HUES64 (cell line): ENCODE measurements around the gene NRROS.

ENCODE experiments used
- H3K27ac ChIP-seq: 2 replicates; pipeline ENCODE4 v1.7.0; 2013; ENCODE audit warnings: low read depth, low read length, inconsistent platforms
- H3K27me3 ChIP-seq: 2 replicates; pipeline ENCODE4 v1.6.1; 2013; ENCODE audit warnings: mild to moderate bottlenecking, low read length; ENCODE audit not compliant: insufficient read depth
- H3K36me3 ChIP-seq: 2 replicates; pipeline ENCODE4 v1.6.1; 2013; ENCODE audit warnings: mild to moderate bottlenecking, low read length; ENCODE audit not compliant: insufficient read depth
- H3K4me1 ChIP-seq: 2 replicates; pipeline ENCODE4 v1.6.1; 2013; ENCODE audit warnings: mild to moderate bottlenecking, low read length, moderate library complexity; ENCODE audit not compliant: insufficient read depth
- H3K4me3 ChIP-seq: 2 replicates; pipeline ENCODE4 v1.5.1; 2013; ENCODE audit warnings: mild to moderate bottlenecking, low read length, moderate library complexity
- H3K9ac ChIP-seq: 2 replicates; pipeline ENCODE4 v1.6.1; 2013; ENCODE audit warnings: mild to moderate bottlenecking, low read depth, low read length
- H3K9me3 ChIP-seq: 2 replicates; pipeline ENCODE4 v1.6.1; 2013; ENCODE audit warnings: low read depth, low read length; ENCODE audit not compliant: insufficient read depth
- WGBS: fragments of 150-250, 120-280 bp; methylation state at CpG from one replicate; pipeline ENCODE4 v1.1.7; 2013; ENCODE audit warnings: missing lambda C conversion rate; 5-methylcytosine and 5-hydroxymethylcytosine counted together

The NRROS gene

GRCh38 chr3:196662711-196663571, 23.4 kb downstream of the NRROS start:
- WGBS = 82% methylated on average over 13 of the region's 15 CpGs
- no peak overlapping the region for H3K4me3 ChIP-seq
- no peaks in the 10 kb centered on the region for H3K27me3 ChIP-seq
- H3K9me3 ChIP-seq = no peaks in the 10 kb centered on the region
- H3K9ac ChIP-seq = no peak overlapping the region
- H3K4me1 ChIP-seq = peaks cover 7% of the 10 kb centered on the region
- no peaks in the 10 kb centered on the region for H3K36me3 ChIP-seq
- H3K27ac ChIP-seq = no peak overlapping the region

- no peak overlapping the region; the same call in 1 of the 2 replicates for H3K4me3 ChIP-seq
- H3K9ac ChIP-seq = peak overlapping the region; percentile 2
- peak overlapping the region; percentile 54; the same call in 1 of the 2 replicates for H3K27ac ChIP-seq
- WGBS = 26% methylated on average over 22 of the region's 23 CpGs
- no peaks in the 10 kb centered on the region for H3K27me3 ChIP-seq
- H3K9me3 ChIP-seq = no peaks in the 10 kb centered on the region
- H3K4me1 ChIP-seq = peaks cover 7% of the 10 kb centered on the region
- H3K36me3 ChIP-seq = no peaks in the 10 kb centered on the region
Observed at GRCh38 chr3:196666001-196666867, 26.7 kb downstream of the NRROS start.

DNA sequence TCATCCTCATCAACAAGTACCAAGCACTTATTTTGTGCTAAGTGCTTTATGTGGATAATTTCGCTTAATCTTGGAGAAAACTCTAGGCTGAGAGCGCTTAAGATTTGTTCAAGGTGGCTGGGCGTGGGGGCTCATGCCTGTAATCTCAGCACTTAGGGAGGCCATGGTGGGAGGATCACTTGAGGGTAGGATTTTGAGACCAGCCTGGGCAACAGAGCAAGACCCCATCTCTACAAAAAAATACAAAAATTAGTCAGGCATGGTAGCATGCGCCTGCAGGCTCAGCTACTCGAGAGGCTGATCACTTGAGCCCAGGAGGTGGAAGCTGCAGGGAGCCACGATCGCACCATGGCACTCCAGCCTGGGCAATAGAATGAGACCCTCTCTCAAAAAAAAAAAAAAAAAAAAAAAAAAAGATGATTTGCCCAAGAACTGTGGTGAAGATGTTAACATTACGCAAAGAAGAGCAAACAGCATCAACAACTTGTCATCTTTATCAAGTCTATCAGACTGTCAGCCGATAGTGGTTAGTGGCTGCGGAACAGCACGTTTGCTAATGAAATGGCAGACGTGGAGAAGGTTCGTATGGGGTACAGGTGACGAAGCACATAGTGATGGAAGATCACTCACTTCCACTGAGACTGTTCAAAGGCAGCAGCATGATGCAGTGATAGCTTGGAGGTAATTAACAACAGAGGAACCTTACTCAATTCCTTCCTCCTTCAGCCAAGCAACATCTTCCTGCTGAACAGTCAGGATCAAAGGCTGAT, 27.7 kb downstream of the NRROS start:
- no peak overlapping the region for H3K4me3 ChIP-seq
- H3K27me3 ChIP-seq = no peaks in the 10 kb centered on the region
- H3K4me1 ChIP-seq = peaks cover 7% of the 10 kb centered on the region
- no peak overlapping the region for H3K27ac ChIP-seq
- H3K36me3 ChIP-seq = no peaks in the 10 kb centered on the region
- no peak overlapping the region for H3K9ac ChIP-seq
- H3K9me3 ChIP-seq = no peaks in the 10 kb centered on the region
- WGBS = 93% methylated on average over 14 of the region's 14 CpGs

GRCh38 chr3:196670339-196670738, 30.8 kb downstream of the NRROS start:
- Histone ChIP-seq H3K9ac (no peak overlapping the region), H3K4me3 (no peak overlapping the region), H3K36me3 (no peaks in the 10 kb centered on the region), H3K27ac (no peak overlapping the region), H3K9me3 (no peaks in the 10 kb centered on the region), H3K27me3 (no peaks in the 10 kb centered on the region), H3K4me1 (peaks cover 7% of the 10 kb centered on the region)
- WGBS = 73% methylated on average over 6 of the region's 6 CpGs

DNA sequence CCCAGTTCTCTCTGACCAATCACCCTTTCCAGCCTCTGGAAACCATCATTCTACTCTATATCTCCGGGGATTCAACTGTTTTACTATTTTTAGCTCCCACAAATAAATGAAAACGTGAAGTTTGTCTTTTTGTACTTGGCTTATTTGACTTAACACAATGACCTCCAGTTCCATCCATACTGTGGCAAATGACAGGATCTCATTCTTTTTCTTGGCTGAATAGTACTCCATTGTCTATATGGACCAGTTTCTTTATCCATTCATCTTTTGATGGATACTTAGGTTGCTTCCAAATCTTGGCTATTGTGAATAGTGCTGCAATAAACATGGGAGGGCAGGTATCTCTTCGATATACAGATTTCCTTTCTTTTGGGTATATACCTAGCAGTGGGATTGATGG, 34.1 kb downstream of the NRROS start:
- Histone ChIP-seq H3K36me3 (no peaks in the 10 kb centered on the region), H3K27me3 (no peaks in the 10 kb centered on the region), H3K9me3 (no peaks in the 10 kb centered on the region), H3K4me1 (peaks cover 11% of the 10 kb centered on the region; the same call in 1 of the 2 replicates), H3K9ac (no peak overlapping the region), H3K27ac (no peak overlapping the region), H3K4me3 (no peak overlapping the region)
- WGBS = 96% methylated on average over 3 of the region's 3 CpGs

DNA sequence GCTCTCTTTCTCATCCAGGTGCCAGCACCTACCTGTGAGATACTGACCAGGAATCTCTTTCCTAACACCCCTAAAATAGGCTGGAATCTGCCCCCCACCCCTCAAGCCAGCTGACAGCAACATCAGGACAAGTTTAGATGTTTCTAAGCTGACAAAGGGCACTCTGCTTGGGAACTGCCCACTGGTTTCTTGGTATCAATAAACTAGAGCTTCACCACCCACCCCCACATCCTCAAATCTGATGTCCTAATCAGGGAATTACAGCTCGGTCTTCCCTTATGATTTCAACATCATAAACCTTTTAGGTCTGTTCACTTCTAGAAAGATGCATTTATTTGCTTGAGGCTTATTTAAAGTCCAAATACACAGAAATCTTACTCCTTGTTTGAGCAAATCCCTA, 37.9 kb downstream of the NRROS start:
- no peak overlapping the region for H3K4me3 ChIP-seq
- H3K27me3 ChIP-seq = no peaks in the 10 kb centered on the region
- no peak overlapping the region for H3K27ac ChIP-seq
- H3K4me1 ChIP-seq = peaks cover 11% of the 10 kb centered on the region; the same call in 1 of the 2 replicates
- no peaks in the 10 kb centered on the region for H3K36me3 ChIP-seq
- no peak overlapping the region for H3K9ac ChIP-seq
- 87% methylated on average over 1 of the region's 1 CpG for WGBS
- no peaks in the 10 kb centered on the region for H3K9me3 ChIP-seq

GRCh38 chr3:196677931-196678330, 38.4 kb downstream of the NRROS start:
- no peaks in the 10 kb centered on the region for H3K27me3 ChIP-seq
- WGBS = 50% methylated on average over 1 of the region's 1 CpG
- H3K4me3 ChIP-seq = no peak overlapping the region
- H3K4me1 ChIP-seq = peaks cover 11% of the 10 kb centered on the region; the same call in 1 of the 2 replicates
- no peak overlapping the region for H3K9ac ChIP-seq
- no peaks in the 10 kb centered on the region for H3K9me3 ChIP-seq
- no peaks in the 10 kb centered on the region for H3K36me3 ChIP-seq
- H3K27ac ChIP-seq = no peak overlapping the region

GRCh38 chr3:196684548-196685407, 45.3 kb downstream of the NRROS start:
- H3K27me3 ChIP-seq = no peaks in the 10 kb centered on the region
- H3K9ac ChIP-seq = no peak overlapping the region
- no peaks in the 10 kb centered on the region for H3K36me3 ChIP-seq
- 55% methylated on average over 24 of the region's 24 CpGs for WGBS
- H3K4me1 ChIP-seq = no peaks in the 10 kb centered on the region
- H3K9me3 ChIP-seq = no peaks in the 10 kb centered on the region
- H3K4me3 ChIP-seq = no peak overlapping the region
- no peak overlapping the region; the same call in 1 of the 2 replicates for H3K27ac ChIP-seq

DNA sequence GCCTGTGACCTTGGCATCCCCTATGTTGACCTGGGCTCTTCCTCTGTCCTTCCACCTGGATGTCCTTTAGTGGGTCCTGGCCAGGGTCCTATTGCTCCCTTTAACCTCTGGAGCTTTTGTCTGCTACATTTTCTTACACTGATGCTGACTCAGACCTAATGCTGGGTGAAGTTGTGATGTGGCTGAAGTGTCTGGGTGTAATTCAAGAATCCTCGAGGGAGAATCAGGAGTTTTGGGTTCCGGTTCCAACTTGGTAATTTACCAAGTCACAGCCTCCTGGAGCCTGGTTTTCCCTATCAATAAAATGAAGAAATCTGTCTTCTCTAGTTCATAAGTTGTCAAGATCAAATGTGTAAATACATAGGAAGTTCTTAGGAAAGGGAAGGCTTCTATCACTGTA, 46.9 kb downstream of the NRROS start:
- Histone ChIP-seq H3K4me3 (no peak overlapping the region), H3K36me3 (no peaks in the 10 kb centered on the region), H3K27ac (no peak overlapping the region), H3K4me1 (no peaks in the 10 kb centered on the region), H3K9me3 (no peaks in the 10 kb centered on the region), H3K9ac (no peak overlapping the region), H3K27me3 (no peaks in the 10 kb centered on the region)
- WGBS = 92% methylated on average over 2 of the region's 2 CpGs

DNA sequence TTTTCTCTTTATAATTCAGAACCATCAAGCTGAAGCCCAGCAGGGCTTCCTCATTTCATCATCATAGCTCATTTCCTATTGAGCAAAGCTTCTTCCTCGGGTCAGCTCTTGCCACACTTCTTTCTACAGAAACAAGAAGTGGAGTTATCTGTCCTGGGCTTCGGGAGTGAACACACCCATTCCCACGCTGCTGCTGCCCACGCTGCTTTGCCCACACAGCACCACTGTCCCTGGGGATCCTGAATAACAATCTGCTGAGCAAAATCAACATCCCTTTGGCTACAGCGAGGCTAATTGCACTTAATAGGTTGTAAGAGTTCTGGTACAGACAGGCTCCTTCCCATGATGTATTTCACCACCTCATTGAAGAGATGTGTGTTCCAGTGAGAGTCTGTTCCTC, 48.9 kb downstream of the NRROS start:
- Histone ChIP-seq H3K9ac (no peak overlapping the region), H3K4me1 (no peaks in the 10 kb centered on the region), H3K27me3 (no peaks in the 10 kb centered on the region), H3K36me3 (no peaks in the 10 kb centered on the region), H3K4me3 (no peak overlapping the region), H3K9me3 (no peaks in the 10 kb centered on the region), H3K27ac (no peak overlapping the region)
- WGBS = 80% methylated on average over 5 of the region's 5 CpGs
